ENCODE measurements around the gene DMAC2L.
A peak's percentile ranks its signal among the peaks of the same experiment; 100 is the strongest.
"Not testable (repeated sequence)": the region's sequence is repeated elsewhere in the genome, so short reads cannot be mapped to it uniquely, and the experiment has no call there.

The DMAC2L gene

GRCh38 chr14:50311972-50312733, at the start of gene DMAC2L, which contains the start of gene L2HGDH:
Gene DMAC2L (plus strand): TSS chr14:50312324. CDS start chr14:50321488, 9,164 bp downstream.
Gene L2HGDH (minus strand): TSS chr14:50312229. CDS start chr14:50312150, 79 bp downstream.
- DNase-seq, result peak; percentile 93 to 94

DNA sequence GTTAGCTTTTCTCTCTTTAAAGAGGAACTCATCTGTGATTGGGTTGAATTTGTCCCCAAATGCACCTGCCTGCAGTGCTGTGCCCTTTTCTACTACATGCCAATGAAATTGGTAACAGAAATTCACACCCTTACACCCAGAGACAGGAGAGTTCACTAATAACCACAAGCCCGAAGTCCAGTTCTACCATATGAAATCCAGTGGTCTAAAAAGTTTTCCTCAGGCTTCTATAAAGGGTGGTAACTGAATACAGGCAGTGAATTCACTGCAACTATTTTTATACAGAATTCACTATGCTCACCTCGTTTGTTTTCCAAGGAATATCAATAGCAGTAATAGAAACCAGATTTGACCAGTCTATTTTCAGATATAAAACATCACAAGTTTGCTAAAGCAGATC, 49.3 kb upstream of the DMAC2L start:
- DNase-seq, result no peak

DNA sequence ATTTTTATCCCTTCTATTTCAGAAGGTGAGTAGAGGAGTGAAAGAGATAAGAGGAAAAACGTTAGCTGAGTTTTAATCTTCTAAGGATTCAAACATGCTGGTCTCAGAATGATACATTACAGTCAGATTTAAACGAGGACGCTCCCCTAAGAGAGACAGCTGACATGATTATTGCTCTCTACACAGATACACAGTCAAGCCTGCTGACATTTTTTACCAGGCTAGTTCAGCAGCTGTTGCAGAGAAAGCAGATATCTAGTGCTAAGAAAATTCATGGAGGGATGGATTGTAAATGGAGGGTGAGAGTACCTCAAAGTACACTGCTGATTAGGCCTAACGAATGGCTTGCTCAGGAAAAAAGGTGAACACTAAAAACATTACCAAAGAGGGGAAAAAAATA, 48.8 kb upstream of the DMAC2L start:
- DNase-seq, result no peak

GRCh38 chr14:50265029-50265428, 47.1 kb upstream of the DMAC2L start:
- DNase-seq, result no peak

DNA sequence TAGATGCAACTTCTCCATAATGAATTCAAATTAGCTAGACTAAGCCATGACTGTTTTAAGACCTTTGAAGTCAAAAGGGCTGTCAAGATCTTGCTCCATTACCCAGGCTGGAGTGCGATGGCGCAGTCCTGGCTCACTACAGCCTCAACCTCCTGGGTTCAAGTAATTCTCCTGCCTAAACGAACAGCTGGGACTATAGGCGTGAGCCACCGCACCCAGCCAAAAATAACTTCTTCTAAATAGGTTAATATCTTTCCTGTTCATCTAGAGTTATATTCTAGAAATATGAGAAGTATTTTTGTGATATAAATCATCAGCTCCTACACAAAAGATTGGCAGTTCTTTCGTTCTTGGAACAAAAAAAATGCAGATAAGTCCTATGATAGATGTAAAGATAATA, 41.2 kb upstream of the DMAC2L start:
- no peak for DNase-seq

- no peak for DNase-seq
These were observed 39.6 kb upstream of the DMAC2L start for GRCh38 chr14:50272498-50272897.

GRCh38 chr14:50285861-50286260, 26.3 kb upstream of the DMAC2L start:
- DNase-seq, result no peak

GRCh38 chr14:50288146-50288545, 24.0 kb upstream of the DMAC2L start:
- DNase-seq, result no peak

- no peak for DNase-seq
These were observed 21.8 kb upstream of the DMAC2L start for GRCh38 chr14:50290306-50290705.

DNA sequence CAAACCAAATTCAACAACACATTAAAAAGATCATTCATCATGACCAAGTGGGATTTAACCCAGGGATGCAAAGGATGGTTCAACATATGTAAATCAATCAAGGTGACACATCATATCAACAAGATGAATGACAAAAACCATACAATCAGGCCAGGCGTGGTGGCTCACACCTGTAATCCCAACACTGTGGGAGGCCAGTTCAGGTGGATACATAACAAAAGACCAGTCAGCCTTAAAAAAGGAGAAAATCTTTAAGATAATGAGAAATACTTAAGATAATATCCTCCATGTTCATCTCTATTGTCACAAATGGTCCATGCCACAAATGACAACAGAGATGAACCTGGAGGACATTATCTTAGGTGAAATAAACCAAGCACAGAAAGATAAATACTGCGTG, 12.5 kb upstream of the DMAC2L start:
- no peak for DNase-seq

GRCh38 chr14:50301914-50302313, 10.2 kb upstream of the DMAC2L start:
- no peak for DNase-seq

- DNase-seq, result no peak
These were observed 8.2 kb upstream of the DMAC2L start for GRCh38 chr14:50303744-50304471.

DNA sequence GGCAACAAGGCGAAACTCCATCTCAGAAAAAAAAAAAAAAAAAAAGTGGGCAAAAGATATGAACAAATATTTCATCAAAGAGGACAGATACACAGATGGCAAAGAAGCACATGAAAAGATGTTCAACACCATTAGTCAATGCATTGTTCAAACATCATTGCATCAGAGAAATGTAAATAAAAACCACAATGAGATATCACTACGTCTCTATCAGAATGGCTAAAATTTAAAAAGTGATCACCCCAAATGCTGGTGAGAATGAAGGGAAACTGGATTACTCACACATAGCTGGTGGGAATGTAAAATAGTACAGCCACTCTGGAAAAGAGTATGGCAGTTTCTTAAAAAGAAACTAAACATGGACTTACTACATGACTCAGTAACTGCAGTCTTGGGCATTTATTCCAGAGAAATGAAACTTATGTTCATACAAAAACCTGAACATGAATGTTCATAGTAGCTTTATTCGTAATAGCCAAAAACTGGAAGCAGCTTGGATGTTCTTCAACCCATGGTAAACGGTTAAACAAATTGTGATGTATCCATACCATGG, 3.7 kb upstream of the DMAC2L start:
- no peak for DNase-seq

DNA sequence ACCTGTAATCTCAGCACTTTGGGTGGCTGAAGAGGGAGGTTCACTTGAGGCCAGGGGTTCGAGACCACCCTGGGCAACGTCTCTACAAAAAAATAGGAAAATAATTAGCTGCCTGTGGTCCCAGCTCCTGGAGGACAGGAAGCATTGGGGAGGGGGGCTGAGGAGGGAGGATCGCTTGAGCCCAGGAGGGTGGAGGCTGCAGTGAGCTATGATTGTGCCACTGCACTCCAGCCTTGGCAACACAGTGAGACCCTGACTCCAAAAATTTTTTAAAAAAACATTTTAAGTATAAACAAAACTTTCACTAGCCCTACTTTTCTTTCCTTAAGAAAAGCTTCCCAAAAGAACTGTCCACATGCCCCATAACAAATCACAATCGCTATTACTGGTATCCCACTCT, 1.7 kb upstream of the DMAC2L start:
- DNase-seq, result no peak

GRCh38 chr14:50311337-50311971, 670 bp upstream of the DMAC2L start:
- no peak for DNase-seq

DNA sequence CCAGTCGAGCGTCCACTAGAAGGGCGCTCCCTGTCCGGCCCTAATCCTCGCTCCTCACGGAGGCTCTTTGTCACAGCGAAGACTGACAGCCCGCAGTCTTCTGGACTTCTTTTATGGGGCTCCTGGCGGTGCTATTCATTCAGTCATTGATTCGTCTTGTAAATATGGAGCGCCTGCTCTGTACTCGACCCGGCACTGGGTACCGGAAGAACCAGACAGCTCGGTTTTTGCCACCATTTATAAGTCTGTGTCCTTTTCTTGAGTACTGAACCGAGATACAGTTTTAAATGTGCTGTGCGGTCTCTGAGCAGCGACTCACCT, 570 bp downstream of the DMAC2L start:
- no peak for DNase-seq

DNA sequence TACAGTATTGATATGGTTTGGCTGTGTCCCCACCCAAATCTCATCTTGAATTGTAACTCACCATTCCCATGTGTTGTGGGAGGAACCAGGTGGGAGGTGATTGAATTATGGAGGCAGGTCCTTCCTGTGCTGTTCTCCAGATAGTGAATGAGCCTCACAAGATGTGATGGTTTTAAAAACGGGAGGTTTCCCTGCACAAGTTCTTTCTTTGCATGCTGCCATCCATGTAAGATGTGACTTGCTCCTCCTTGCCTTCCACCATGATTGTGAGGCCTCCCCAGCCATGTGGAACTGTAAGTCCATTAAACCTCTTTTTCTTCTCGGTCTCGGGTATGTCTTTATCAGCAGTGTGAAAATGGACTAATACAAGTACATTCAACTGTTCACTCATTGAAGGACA, 2.0 kb downstream of the DMAC2L start:
- not testable (repeated sequence) for DNase-seq

GRCh38 chr14:50318031-50318626, 6.0 kb downstream of the DMAC2L start:
- DNase-seq, result peak in 1 of 2 donors; percentile 79

GRCh38 chr14:50319293-50319692, 7.2 kb downstream of the DMAC2L start:
- no peak for DNase-seq

DNA sequence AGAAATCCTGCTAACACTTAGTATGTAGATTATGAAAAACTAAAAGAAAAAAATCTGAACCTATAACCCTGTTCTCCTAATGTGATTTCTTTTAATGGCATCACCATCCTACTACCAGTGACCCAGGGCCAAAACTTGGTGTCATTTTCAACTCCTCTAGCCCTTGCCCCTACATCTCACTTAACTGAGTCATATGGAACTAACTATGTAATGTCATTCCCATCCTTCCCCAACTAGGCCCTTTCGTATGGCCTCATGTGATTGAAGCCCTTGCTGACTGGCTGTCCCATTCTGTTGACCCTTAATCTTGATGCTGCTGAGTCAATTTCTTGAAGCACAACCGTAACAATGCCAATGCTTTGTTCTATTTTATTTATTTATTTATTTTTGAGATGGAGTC, 7.6 kb downstream of the DMAC2L start:
- DNase-seq, result no peak

GRCh38 chr14:50320283-50320682, 8.2 kb downstream of the DMAC2L start:
- no peak for DNase-seq

DNA sequence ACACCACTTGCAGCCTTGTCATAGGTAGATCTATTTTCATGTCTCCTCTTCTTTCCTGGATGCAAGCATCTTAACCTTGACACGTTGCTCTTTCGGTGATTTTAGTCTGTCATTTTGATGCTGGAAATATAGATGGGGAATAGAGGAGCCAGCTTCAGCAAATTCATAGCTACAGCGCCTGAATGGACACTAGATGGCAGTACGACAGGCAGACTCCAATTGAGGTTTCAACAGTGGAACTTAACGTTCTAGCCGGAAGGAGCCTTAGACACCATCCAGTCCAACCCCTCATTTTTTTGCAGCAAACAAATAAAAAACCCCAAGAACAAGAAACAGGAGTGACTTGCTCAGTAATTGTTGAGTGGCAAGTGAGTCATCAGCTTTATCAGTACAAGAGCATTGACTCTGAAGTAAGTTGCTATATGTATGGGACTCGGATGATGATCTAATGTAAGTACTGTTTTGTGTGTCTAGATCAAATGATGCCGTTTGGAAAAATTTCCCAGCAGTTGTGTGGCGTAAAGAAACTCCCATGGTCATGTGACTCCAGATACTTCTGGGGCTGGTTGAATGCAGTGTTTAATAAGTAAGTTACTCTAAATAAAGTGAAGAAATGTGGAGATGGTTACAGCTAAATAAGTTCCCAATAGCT, 9.0 kb downstream of the DMAC2L start:
- peak; percentile 57 to 96 for DNase-seq

- DNase-seq, result no peak
These were observed 19.5 kb downstream of the DMAC2L start for GRCh38 chr14:50331596-50331995.
